Osteocyte (in vitro differentiated cells): Measurements from ENCODE around the gene TSPAN13. TPM values are rescaled to one million over a fixed set of nuclear protein-coding genes. Genes with fewer than 3 reads are reported as not detected.

ENCODE experiments used
- DNase-seq: peaks from one replicate; pipeline ENCODE4 v3.0.0; 2021; ENCODE audit warnings: mixed read lengths; ENCODE audit not compliant: unreplicated experiment; ENCODE audit errors: extremely low spot score
- H3K27ac Mint-ChIP-seq: one replicate; pipeline ENCODE4 v1.8.0; 2021; ENCODE audit warnings: mild to moderate bottlenecking, mixed read lengths; ENCODE audit not compliant: unreplicated experiment
- H3K27me3 Mint-ChIP-seq: one replicate; pipeline ENCODE4 v1.8.0; 2021; ENCODE audit warnings: mixed read lengths; ENCODE audit not compliant: unreplicated experiment
- H3K36me3 Mint-ChIP-seq: one replicate; pipeline ENCODE4 v1.8.0; 2021; ENCODE audit warnings: mixed read lengths; ENCODE audit not compliant: unreplicated experiment
- H3K4me1 Mint-ChIP-seq: one replicate; pipeline ENCODE4 v1.8.0; 2021; ENCODE audit warnings: mixed read lengths; ENCODE audit not compliant: unreplicated experiment
- H3K4me3 Mint-ChIP-seq: one replicate; pipeline ENCODE4 v1.8.0; 2021; ENCODE audit warnings: mild to moderate bottlenecking, moderate library complexity, mixed read lengths; ENCODE audit not compliant: unreplicated experiment
- H3K9me3 Mint-ChIP-seq: one replicate; pipeline ENCODE4 v1.8.0; 2021; ENCODE audit warnings: mixed read lengths; ENCODE audit not compliant: unreplicated experiment
- CTCF ChIP-seq: fragments of 200-600 bp; sonication (generic); IDR thresholded peaks from 2 replicates; pipeline ENCODE4 v1.5.0; 2021; ENCODE audit warnings: antibody characterized with exemption, mild to moderate bottlenecking, moderate library complexity
- total RNA-seq: library from RNA; stranded (reverse); gene quantifications from 2 replicates; pipeline ENCODE4 v1.2.1, GENCODE V29; 2021

TSPAN13 gene
- total RNA-seq, 1 donor from 2014 or later, result 4.9 TPM

- Mint-ChIP-seq H3K27me3 (no peaks in the 10 kb centered on the region), H3K4me1 (no peaks in the 10 kb centered on the region), H3K4me3 (no peak overlapping the region), H3K9me3 (no peaks in the 10 kb centered on the region), H3K36me3 (no peaks in the 10 kb centered on the region), H3K27ac (no peak overlapping the region)
- TF ChIP-seq CTCF, result no peak
- no peak for DNase-seq
These were observed 13.5 kb upstream of the TSPAN13 start for GRCh38 chr7:16739863-16740622.

GRCh38 chr7:16740623-16740953 lies 13.0 kb upstream of the TSPAN13 start:
- H3K4me3 Mint-ChIP-seq, result no peak overlapping the region
- no peak overlapping the region for H3K27ac Mint-ChIP-seq

GRCh38 chr7:16740996-16741395 lies 12.6 kb upstream of the TSPAN13 start:
- Mint-ChIP-seq H3K27ac (no peak overlapping the region), H3K4me1 (peaks cover 4% of the 10 kb centered on the region), H3K9me3 (no peaks in the 10 kb centered on the region), H3K36me3 (no peaks in the 10 kb centered on the region), H3K27me3 (no peaks in the 10 kb centered on the region), H3K4me3 (no peak overlapping the region)
- no peak for DNase-seq
- TF ChIP-seq CTCF, result no peak

More at GRCh38 chr7:16740623-16740953, 13.0 kb upstream of the TSPAN13 start:
- no peak for TF ChIP-seq CTCF
- H3K4me1 Mint-ChIP-seq, result peaks cover 3% of the 10 kb centered on the region
- H3K27me3 Mint-ChIP-seq, result no peaks in the 10 kb centered on the region
- no peaks in the 10 kb centered on the region for H3K9me3 Mint-ChIP-seq
- H3K36me3 Mint-ChIP-seq, result no peaks in the 10 kb centered on the region
- DNase-seq, result no peak

GRCh38 chr7:16741676-16742075 lies 11.9 kb upstream of the TSPAN13 start:
- Mint-ChIP-seq H3K4me1 (peaks cover 4% of the 10 kb centered on the region), H3K9me3 (no peaks in the 10 kb centered on the region), H3K27me3 (no peaks in the 10 kb centered on the region), H3K36me3 (no peaks in the 10 kb centered on the region), H3K27ac (no peak overlapping the region), H3K4me3 (no peak overlapping the region)
- no peak for TF ChIP-seq CTCF
- no peak for DNase-seq

- TF ChIP-seq CTCF, result no peak
- Mint-ChIP-seq H3K4me1 (peaks cover 4% of the 10 kb centered on the region), H3K36me3 (no peaks in the 10 kb centered on the region), H3K27me3 (no peaks in the 10 kb centered on the region), H3K27ac (no peak overlapping the region), H3K9me3 (no peaks in the 10 kb centered on the region), H3K4me3 (no peak overlapping the region)
- DNase-seq, result no peak
These were observed 11.0 kb upstream of the TSPAN13 start for GRCh38 chr7:16742547-16742946.
